Measurements from ENCODE around the gene TXNIP. TPM values are rescaled to one million over a fixed set of nuclear protein-coding genes. Genes with fewer than 3 reads are reported as not detected.
"Not testable (repeated sequence)": the region's sequence is repeated elsewhere in the genome, so short reads cannot be mapped to it uniquely, and the experiment has no call there.

TXNIP gene
- total RNA-seq, result 692 TPM
- long read RNA-seq, transcript TXNIP-202 (2 exons, 509 nt), result minor isoform, 53 of 744 reads
- long read RNA-seq, transcript TXNIP-204 (8 exons, 2,926 nt), result major isoform, 490 of 744 reads
- long read RNA-seq, transcript TXNIP-201 (7 exons, 1,225 nt), result minor isoform, 6 of 744 reads
- long read RNA-seq, partial matches to known transcripts, result 144 of 744 reads
- long read RNA-seq, other reads (novel, unspliced or antisense), result 51 of 744 reads

- peak; percentile 99 for DNase-seq (ENCODE audit: low spot score)
Measured at GRCh38 chr1:145996433-145997015, at the start of gene TXNIP. Gene TXNIP (minus strand): TSS chr1:145996579. CDS start chr1:145996266, 313 bp downstream.

GRCh38 chr1:146039844-146040194, 43.4 kb upstream of the TXNIP start:
- no peak for DNase-seq (ENCODE audit: low spot score)

- no peak for DNase-seq (ENCODE audit: low spot score)
Measured at GRCh38 chr1:146036965-146037646, 40.7 kb upstream of the TXNIP start.

GRCh38 chr1:146036241-146036964, 40.0 kb upstream of the TXNIP start:
- no peak for DNase-seq (ENCODE audit: low spot score)

- no peak for DNase-seq (ENCODE audit: low spot score)
Measured at GRCh38 chr1:146035048-146035423, 38.7 kb upstream of the TXNIP start.

GRCh38 chr1:146032631-146033219, 36.3 kb upstream of the TXNIP start:
- no peak for DNase-seq (ENCODE audit: low spot score)

- DNase-seq (ENCODE audit: low spot score), result no peak
Measured at GRCh38 chr1:146031476-146031875, 35.1 kb upstream of the TXNIP start.

- DNase-seq (ENCODE audit: low spot score), result no peak
Measured at GRCh38 chr1:146029117-146029516, 32.7 kb upstream of the TXNIP start.

GRCh38 chr1:146026650-146027049, 30.3 kb upstream of the TXNIP start:
- DNase-seq (ENCODE audit: low spot score), result not testable (repeated sequence)

GRCh38 chr1:146025787-146026495, 29.6 kb upstream of the TXNIP start:
- not testable (repeated sequence) for DNase-seq (ENCODE audit: low spot score)

- DNase-seq (ENCODE audit: low spot score), result no peak
Measured at GRCh38 chr1:146022403-146023127, 26.2 kb upstream of the TXNIP start.

GRCh38 chr1:146021622-146022402, 25.4 kb upstream of the TXNIP start, which contains the start of gene HJV:
Gene HJV (minus strand): TSS chr1:146021735. CDS start chr1:146020231, 1,504 bp downstream.
- no peak for DNase-seq (ENCODE audit: low spot score)

GRCh38 chr1:146021050-146021445, 24.7 kb upstream of the TXNIP start:
- no peak for DNase-seq (ENCODE audit: low spot score)

- no peak for DNase-seq (ENCODE audit: low spot score)
Measured at GRCh38 chr1:146020058-146021049, 24.0 kb upstream of the TXNIP start.

- DNase-seq (ENCODE audit: low spot score), result no peak
Measured at GRCh38 chr1:146019231-146020057, 23.1 kb upstream of the TXNIP start.

GRCh38 chr1:146016891-146017290, 20.5 kb upstream of the TXNIP start:
- no peak for DNase-seq (ENCODE audit: low spot score)

- no peak for DNase-seq (ENCODE audit: low spot score)
Measured at GRCh38 chr1:146013559-146013922, 17.2 kb upstream of the TXNIP start.
